NCI-H2171 treated with DMSO at 0.1 percent for 48 hours (cell line): ENCODE results near the gene MTUS2.

ENCODE experiments used
- DNase-seq: peaks from one replicate; lab custom pipeline; 2025; lab: John Stamatoyannopoulos, UW

MTUS2 gene

GRCh38 chr13:29402166-29402636 lies 582.1 kb downstream of the MTUS2 start:
- DNase-seq: no peak

- no peak for DNase-seq
These were observed 585.3 kb downstream of the MTUS2 start for GRCh38 chr13:29405401-29405800.

- no peak for DNase-seq
These were observed 591.3 kb downstream of the MTUS2 start for GRCh38 chr13:29411481-29411880.

GRCh38 chr13:29418026-29418425 lies 597.9 kb downstream of the MTUS2 start:
- DNase-seq: no peak

- DNase-seq: no peak
These were observed 601.0 kb downstream of the MTUS2 start for GRCh38 chr13:29421118-29421517.

- DNase-seq: no peak
These were observed 601.9 kb downstream of the MTUS2 start for GRCh38 chr13:29422015-29422414.

GRCh38 chr13:29423050-29423449 lies 602.9 kb downstream of the MTUS2 start:
- no peak for DNase-seq

GRCh38 chr13:29427937-29428309 lies 607.8 kb downstream of the MTUS2 start:
- no peak for DNase-seq

- DNase-seq: no peak
These were observed 608.4 kb downstream of the MTUS2 start for GRCh38 chr13:29428310-29429181.

GRCh38 chr13:29429286-29429900 lies 609.3 kb downstream of the MTUS2 start:
- no peak for DNase-seq

GRCh38 chr13:29434217-29434945 lies 614.2 kb downstream of the MTUS2 start:
- DNase-seq: no peak

GRCh38 chr13:29435125-29435911 lies 615.2 kb downstream of the MTUS2 start:
- DNase-seq: no peak

- no peak for DNase-seq
These were observed 616.2 kb downstream of the MTUS2 start for GRCh38 chr13:29436291-29436690.

GRCh38 chr13:29436721-29437280 lies 616.7 kb downstream of the MTUS2 start:
- DNase-seq: no peak

GRCh38 chr13:29438769-29439168 lies 618.6 kb downstream of the MTUS2 start:
- no peak for DNase-seq

GRCh38 chr13:29439601-29440388 lies 619.7 kb downstream of the MTUS2 start:
- DNase-seq: no peak

- no peak for DNase-seq
These were observed 621.2 kb downstream of the MTUS2 start for GRCh38 chr13:29441306-29441705.

- no peak for DNase-seq
These were observed 625.9 kb downstream of the MTUS2 start for GRCh38 chr13:29446016-29446415.

- no peak for DNase-seq
These were observed 628.0 kb downstream of the MTUS2 start for GRCh38 chr13:29448174-29448573.

- no peak for DNase-seq
These were observed 629.6 kb downstream of the MTUS2 start for GRCh38 chr13:29449726-29450125.

- DNase-seq: no peak
These were observed 631.8 kb downstream of the MTUS2 start for GRCh38 chr13:29451976-29452375.
